Endometrial microvascular endothelial cells (primary cell): ENCODE results near the gene NGB. TPM values are rescaled to one million over a fixed set of nuclear protein-coding genes. Genes with fewer than 3 reads are reported as not detected.
"Not testable (repeated sequence)": the region's sequence is repeated elsewhere in the genome, so short reads cannot be mapped to it uniquely, and the experiment has no call there.

Experiments
- in situ Hi-C: cut with HindIII; loops from 2 replicates; pipeline ENCODE4 v1.10.0; 2017; ENCODE audit warnings: low sequenced_read_pairs, low pct_unique_long_range_greater_than_20kb; ENCODE audit errors: inconsistent ontology term
- total RNA-seq: library from RNA; depleted of rRNA; stranded (reverse); fragments of >200 nt; gene quantifications from one replicate; pipeline ENCODE4 v1.2.3, GENCODE V29; 2015; ENCODE audit errors: inconsistent ontology term

NGB gene
- total RNA-seq, result not detected

- in situ Hi-C loops, result no loop called here
Measured at GRCh38 chr14:77271113-77271710, at the start of gene NGB. NGB (minus strand) TSS chr14:77271206; CDS start chr14:77270937, 269 bp downstream.

- in situ Hi-C loops, result no loop called here
Measured at GRCh38 chr14:77320238-77320935, 49.4 kb upstream of the NGB start, which contains the start of gene POMT2. POMT2 (minus strand) TSS chr14:77320883; CDS start chr14:77320681, 202 bp downstream.

GRCh38 chr14:77319422-77319821 lies 48.4 kb upstream of the NGB start:
- in situ Hi-C loops, result no loop called here

- in situ Hi-C loops, result not testable (repeated sequence)
Measured at GRCh38 chr14:77318756-77319155, 47.8 kb upstream of the NGB start.

- in situ Hi-C loops, result no loop called here
Measured at GRCh38 chr14:77318006-77318553, 47.1 kb upstream of the NGB start.

GRCh38 chr14:77316872-77317301 lies 45.9 kb upstream of the NGB start:
- in situ Hi-C loops, result no loop called here

- in situ Hi-C loops, result no loop called here
Measured at GRCh38 chr14:77316195-77316505, 45.1 kb upstream of the NGB start.

GRCh38 chr14:77314539-77315457 lies 43.8 kb upstream of the NGB start:
- in situ Hi-C loops, result no loop called here

GRCh38 chr14:77314043-77314442 lies 43.0 kb upstream of the NGB start:
- in situ Hi-C loops, result no loop called here

GRCh38 chr14:77313371-77313770 lies 42.4 kb upstream of the NGB start:
- in situ Hi-C loops, result no loop called here

- in situ Hi-C loops, result no loop called here
Measured at GRCh38 chr14:77311217-77311616, 40.2 kb upstream of the NGB start.

GRCh38 chr14:77310026-77310425 lies 39.0 kb upstream of the NGB start:
- in situ Hi-C loops, result no loop called here

GRCh38 chr14:77309131-77309530 lies 38.1 kb upstream of the NGB start:
- in situ Hi-C loops, result no loop called here

GRCh38 chr14:77306851-77307496 lies 36.0 kb upstream of the NGB start:
- in situ Hi-C loops, result no loop called here

- in situ Hi-C loops, result no loop called here
Measured at GRCh38 chr14:77306416-77306815, 35.4 kb upstream of the NGB start.

- in situ Hi-C loops, result no loop called here
Measured at GRCh38 chr14:77305696-77306095, 34.7 kb upstream of the NGB start.

- in situ Hi-C loops, result no loop called here
Measured at GRCh38 chr14:77303417-77304156, 32.6 kb upstream of the NGB start.

- in situ Hi-C loops, result no loop called here
Measured at GRCh38 chr14:77302926-77303325, 31.9 kb upstream of the NGB start.
